Measurements from ENCODE around the gene TANGO2.
A peak's percentile ranks its signal among the peaks of the same experiment; 100 is the strongest.

TANGO2 gene

GRCh38 chr22:20068640-20069039 lies 47.7 kb downstream of the TANGO2 start:
- TF ChIP-seq HDGF (IDR thresholded peaks at IDR 0.05; ENCODE audit: borderline replicate concordance), result no peak
- CTCF ChIA-PET, result interaction anchor here (0.7 kb wide), 1 partner anchor 307 kb away, joined by 3 read pairs; no protein-coding TSS in a partner anchor
- DNase-seq (ENCODE audit: extremely low spot score), result no peak
- POLR2A ChIA-PET, result interaction anchor here (4.4 kb wide), 1 partner anchor 11 kb away, joined by 22 read pairs; the partner anchor contains the start of gene DGCR8

GRCh38 chr22:20069331-20070042 lies 48.6 kb downstream of the TANGO2 start:
- TF ChIP-seq LEF1 (IDR thresholded peaks at IDR 0.05; ENCODE audit: borderline replicate concordance) (no peak), ELF4 (IDR thresholded peaks at IDR 0.05) (no peak), TARDBP (IDR thresholded peaks at IDR 0.05) (no peak), HDGF (IDR thresholded peaks at IDR 0.05; ENCODE audit: borderline replicate concordance) (no peak), NFRKB (IDR thresholded peaks at IDR 0.05) (no peak), ZNF384 (IDR thresholded peaks at IDR 0.05) (no peak), FOXM1 (IDR thresholded peaks at IDR 0.05; ENCODE audit: borderline replicate concordance) (no peak), BHLHE40 (IDR thresholded peaks at IDR 0.05; ENCODE audit: borderline replicate concordance) (no peak), PKNOX1 (IDR thresholded peaks at IDR 0.05) (no peak), ARNT (IDR thresholded peaks at IDR 0.05) (no peak), FOXA1 (IDR thresholded peaks at IDR 0.05) (no peak), SUZ12 (IDR thresholded peaks at IDR 0.05) (no peak), SP1 (IDR thresholded peaks at IDR 0.05) (no peak), CTBP1 (IDR thresholded peaks at IDR 0.05; ENCODE audit: borderline replicate concordance) (no peak), L3MBTL2 (conservative IDR thresholded peaks at IDR 0.05) (no peak), FOXK2 (IDR thresholded peaks at IDR 0.05) (no peak)
- ChIA-PET POLR2A (interaction anchor here (4.4 kb wide), 1 partner anchor 10 kb away, joined by 22 read pairs; the partner anchor contains the start of gene DGCR8), CTCF (interaction anchor here (0.7 kb wide), 1 partner anchor 308 kb away, joined by 3 read pairs; no protein-coding TSS in a partner anchor)
- DNase-seq (ENCODE audit: extremely low spot score), result no peak

- DNase-seq (ENCODE audit: extremely low spot score), result no peak
- CTCF ChIA-PET, result interaction anchor here (0.7 kb wide), 1 partner anchor 11 kb away, joined by 3 read pairs; no protein-coding TSS in a partner anchor
- no peak for TF ChIP-seq SP1 (IDR thresholded peaks at IDR 0.05)
- TF ChIP-seq NFRKB (IDR thresholded peaks at IDR 0.05), result no peak
- no peak for TF ChIP-seq FOXA1 (IDR thresholded peaks at IDR 0.05)
- TF ChIP-seq CTBP1 (IDR thresholded peaks at IDR 0.05; ENCODE audit: borderline replicate concordance), result no peak
- TF ChIP-seq FOXK2 (IDR thresholded peaks at IDR 0.05), result no peak
- POLR2A ChIA-PET, result interaction anchor here (1.0 kb wide), 1 partner anchor 11 kb away, joined by 3 read pairs; no protein-coding TSS in a partner anchor
These were observed 50.6 kb downstream of the TANGO2 start for GRCh38 chr22:20071524-20071972.

GRCh38 chr22:20076627-20077172 lies 55.8 kb downstream of the TANGO2 start:
- POLR2A ChIA-PET, result no interaction called here
- CTCF ChIA-PET, result no interaction called here
- DNase-seq (ENCODE audit: extremely low spot score), result no peak
- TF ChIP-seq LEF1 (IDR thresholded peaks at IDR 0.05; ENCODE audit: borderline replicate concordance) (no peak), ZNF384 (IDR thresholded peaks at IDR 0.05) (peak; percentile 58; the same call in 1 of the 2 replicates), ARNT (IDR thresholded peaks at IDR 0.05) (no peak), FOXA1 (IDR thresholded peaks at IDR 0.05) (no peak), PKNOX1 (IDR thresholded peaks at IDR 0.05) (no peak), TARDBP (IDR thresholded peaks at IDR 0.05) (no peak), FOXM1 (IDR thresholded peaks at IDR 0.05; ENCODE audit: borderline replicate concordance) (no peak)

- POLR2A ChIA-PET, result interaction anchor here (0.8 to 2.1 kb wide), 21 partner anchors 9 to 126 kb away, joined by 3 to 22 read pairs (median 5); partner anchors contain the start of genes RANBP1, TANGO2 and TRMT2A
These were observed 59.0 kb downstream of the TANGO2 start, which contains the start of gene DGCR8 for GRCh38 chr22:20079745-20080444. TSS of gene DGCR8 (plus strand) at chr22:20080241. CDS start at chr22:20085964, 5,723 bp downstream.

More at GRCh38 chr22:20079745-20080444, 59.0 kb downstream of the TANGO2 start, which contains the start of gene DGCR8:
- peak; percentile 96 for DNase-seq (ENCODE audit: extremely low spot score)
- CTCF ChIA-PET, result no interaction called here
- no peak for TF ChIP-seq PKNOX1 (IDR thresholded peaks at IDR 0.05)
- TF ChIP-seq FOXM1 (IDR thresholded peaks at IDR 0.05; ENCODE audit: borderline replicate concordance), result 0 out of 2 replicates have a peak, but pooled peaks have one; percentile 40
- peak; percentile 11; the same call in 1 of the 2 replicates for TF ChIP-seq NFRKB (IDR thresholded peaks at IDR 0.05)
- TF ChIP-seq L3MBTL2 (conservative IDR thresholded peaks at IDR 0.05), result peak; percentile 98
- no peak for TF ChIP-seq HDGF (IDR thresholded peaks at IDR 0.05; ENCODE audit: borderline replicate concordance)
- TF ChIP-seq FOXK2 (IDR thresholded peaks at IDR 0.05), result no peak
- no peak for TF ChIP-seq BHLHE40 (IDR thresholded peaks at IDR 0.05; ENCODE audit: borderline replicate concordance)
- TF ChIP-seq CTBP1 (IDR thresholded peaks at IDR 0.05; ENCODE audit: borderline replicate concordance), result no peak
- TF ChIP-seq ELF4 (IDR thresholded peaks at IDR 0.05), result peak; percentile 77
- TF ChIP-seq ARNT (IDR thresholded peaks at IDR 0.05), result 0 out of 2 replicates have a peak, but pooled peaks have one; percentile 22
- TF ChIP-seq ZNF384 (IDR thresholded peaks at IDR 0.05), result no peak
- TF ChIP-seq SUZ12 (IDR thresholded peaks at IDR 0.05), result no peak
- no peak for TF ChIP-seq TARDBP (IDR thresholded peaks at IDR 0.05)
- TF ChIP-seq FOXA1 (IDR thresholded peaks at IDR 0.05), result no peak
- no peak for TF ChIP-seq SP1 (IDR thresholded peaks at IDR 0.05)
- peak; percentile 70; the same call in 1 of the 2 replicates for TF ChIP-seq LEF1 (IDR thresholded peaks at IDR 0.05; ENCODE audit: borderline replicate concordance)
